Measurements from ENCODE around the gene PTPN23.

DNA sequence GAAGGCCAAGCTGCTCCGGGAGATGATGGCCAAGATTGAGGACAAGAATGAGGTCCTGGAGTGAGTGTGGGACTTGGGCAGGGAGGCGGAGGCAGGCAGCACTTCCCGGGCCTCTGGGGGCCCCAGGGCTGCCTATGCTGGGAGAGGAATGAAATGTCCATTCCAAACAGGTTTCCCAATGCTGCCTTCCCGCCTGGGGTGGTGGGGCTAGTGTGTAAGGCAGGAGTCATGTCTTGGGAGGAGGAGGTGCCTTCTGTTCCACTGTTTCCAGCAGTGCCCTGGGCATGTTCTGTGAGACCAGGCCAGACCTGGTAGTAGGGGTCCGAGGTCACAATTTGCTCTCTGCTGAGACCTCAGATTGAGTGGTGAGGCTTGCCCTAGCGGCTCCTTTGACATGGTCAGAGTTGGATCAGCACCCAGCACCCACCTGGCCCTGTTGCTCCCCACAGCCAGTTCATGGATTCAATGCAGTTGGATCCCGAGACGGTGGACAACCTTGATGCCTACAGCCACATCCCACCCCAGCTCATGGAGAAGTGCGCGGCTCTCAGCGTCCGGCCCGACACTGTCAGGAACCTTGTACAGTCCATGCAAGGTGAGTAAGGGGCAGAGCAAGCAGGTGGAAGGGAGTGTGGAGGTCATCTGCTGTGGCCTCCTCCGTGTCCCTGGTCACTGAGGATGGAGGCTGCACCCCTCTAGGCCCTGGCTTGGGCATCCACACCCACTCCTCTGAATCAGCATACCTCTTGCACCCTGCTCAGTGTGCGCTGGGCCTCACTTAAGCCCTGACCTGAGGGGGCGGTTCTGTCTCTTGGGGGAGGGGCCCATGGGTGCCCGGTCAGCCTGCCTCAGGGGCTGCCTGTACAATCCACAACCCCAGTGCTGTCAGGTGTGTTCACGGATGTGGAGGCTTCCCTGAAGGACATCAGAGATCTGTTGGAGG, 27.3 kb downstream of the PTPN23 start:
- TF ChIP-seq CTCF (CRISPR knock-in tag; IDR thresholded peaks at IDR 0.05) = no peak
- TF ChIP-seq HNRNPUL1 (IDR thresholded peaks at IDR 0.05; ENCODE audit: low read depth, low read length) = no peak
- no peak for TF ChIP-seq ZSCAN5A (CRISPR knock-in tag; IDR thresholded peaks at IDR 0.05; ENCODE audit: borderline replicate concordance)
- no peak for TF ChIP-seq SIN3A (IDR thresholded peaks at IDR 0.05; ENCODE audit: borderline replicate concordance, low read depth, low read length)
- TF ChIP-seq SUZ12 (IDR thresholded peaks at IDR 0.05; ENCODE audit: low read depth, low read length) = no peak
- TF ChIP-seq, protein P1, sequence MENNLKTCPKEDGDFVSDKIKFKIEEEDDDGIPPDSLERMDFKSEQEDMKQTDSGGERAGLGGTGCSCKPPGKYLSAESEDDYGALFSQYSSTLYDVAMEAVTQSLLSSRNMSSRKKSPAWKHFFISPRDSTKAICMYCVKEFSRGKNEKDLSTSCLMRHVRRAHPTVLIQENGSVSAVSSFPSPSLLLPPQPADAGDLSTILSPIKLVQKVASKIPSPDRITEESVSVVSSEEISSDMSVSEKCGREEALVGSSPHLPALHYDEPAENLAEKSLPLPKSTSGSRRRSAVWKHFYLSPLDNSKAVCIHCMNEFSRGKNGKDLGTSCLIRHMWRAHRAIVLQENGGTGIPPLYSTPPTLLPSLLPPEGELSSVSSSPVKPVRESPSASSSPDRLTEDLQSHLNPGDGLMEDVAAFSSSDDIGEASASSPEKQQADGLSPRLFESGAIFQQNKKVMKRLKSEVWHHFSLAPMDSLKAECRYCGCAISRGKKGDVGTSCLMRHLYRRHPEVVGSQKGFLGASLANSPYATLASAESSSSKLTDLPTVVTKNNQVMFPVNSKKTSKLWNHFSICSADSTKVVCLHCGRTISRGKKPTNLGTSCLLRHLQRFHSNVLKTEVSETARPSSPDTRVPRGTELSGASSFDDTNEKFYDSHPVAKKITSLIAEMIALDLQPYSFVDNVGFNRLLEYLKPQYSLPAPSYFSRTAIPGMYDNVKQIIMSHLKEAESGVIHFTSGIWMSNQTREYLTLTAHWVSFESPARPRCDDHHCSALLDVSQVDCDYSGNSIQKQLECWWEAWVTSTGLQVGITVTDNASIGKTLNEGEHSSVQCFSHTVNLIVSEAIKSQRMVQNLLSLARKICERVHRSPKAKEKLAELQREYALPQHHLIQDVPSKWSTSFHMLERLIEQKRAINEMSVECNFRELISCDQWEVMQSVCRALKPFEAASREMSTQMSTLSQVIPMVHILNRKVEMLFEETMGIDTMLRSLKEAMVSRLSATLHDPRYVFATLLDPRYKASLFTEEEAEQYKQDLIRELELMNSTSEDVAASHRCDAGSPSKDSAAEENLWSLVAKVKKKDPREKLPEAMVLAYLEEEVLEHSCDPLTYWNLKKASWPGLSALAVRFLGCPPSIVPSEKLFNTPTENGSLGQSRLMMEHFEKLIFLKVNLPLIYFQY (CRISPR knock-in tag; IDR thresholded peaks at IDR 0.05; ENCODE audit: borderline replicate concordance) = no peak
- no peak for TF ChIP-seq NR2F2 (IDR thresholded peaks at IDR 0.05; ENCODE audit: borderline replicate concordance, low read depth)
- no peak for TF ChIP-seq RBAK (CRISPR knock-in tag; IDR thresholded peaks at IDR 0.05)
- no peak for TF ChIP-seq EP300 (IDR thresholded peaks at IDR 0.05; ENCODE audit: low read depth in 2 of 2, low read length in 2 of 2)
- TF ChIP-seq EP300 (CRISPR knock-in tag; IDR thresholded peaks at IDR 0.05; ENCODE audit: borderline replicate concordance) = no peak
- TF ChIP-seq MTA1 (CRISPR knock-in tag; IDR thresholded peaks at IDR 0.05; ENCODE audit: borderline replicate concordance) = no peak
- TF ChIP-seq POLR2G (IDR thresholded peaks at IDR 0.05; ENCODE audit: low read depth, low read length) = no peak
- TF ChIP-seq SP2 (CRISPR knock-in tag; IDR thresholded peaks at IDR 0.05) = no peak
- TF ChIP-seq FOXM1 (CRISPR knock-in tag; IDR thresholded peaks at IDR 0.05) = no peak

Measured in HepG2 (cell line).